H9 (cell line): ENCODE results near the gene GALNT5. TPM values are rescaled to one million over a fixed set of nuclear protein-coding genes. Genes with fewer than 3 reads are reported as not detected.

Source experiments
- DNase-seq: peaks from one replicate; pipeline ENCODE4 v3.0.0-alpha.2; 2017
- H2AFZ ChIP-seq: one replicate; pipeline ENCODE4 v1.6.1; 2013; ENCODE audit warnings: mild to moderate bottlenecking, low read length, control low read depth, moderate library complexity
- H2AK5ac ChIP-seq: 2 replicates; pipeline ENCODE4 v1.6.1; 2013; ENCODE audit warnings: low read length, control low read depth, mixed read lengths; ENCODE audit not compliant: insufficient read length
- H2BK120ac ChIP-seq: one replicate; pipeline ENCODE4 v1.6.1; 2013; ENCODE audit warnings: low read depth, mild to moderate bottlenecking, low read length, control low read depth, inconsistent platforms; ENCODE audit not compliant: poor library complexity, severe bottlenecking
- H2BK12ac ChIP-seq: 2 replicates; pipeline ENCODE4 v1.6.1; 2013; ENCODE audit warnings: low read length, control low read depth, mixed read lengths, low read depth; ENCODE audit not compliant: insufficient read length
- H2BK15ac ChIP-seq: 2 replicates; pipeline ENCODE4 v1.6.1; 2013; ENCODE audit warnings: low read depth, low read length, control low read depth
- H2BK20ac ChIP-seq: one replicate; pipeline ENCODE4 v1.6.1; 2013; ENCODE audit warnings: low read depth, mild to moderate bottlenecking, low read length, control low read depth, inconsistent platforms; ENCODE audit not compliant: poor library complexity, severe bottlenecking
- H2BK5ac ChIP-seq: 2 replicates; pipeline ENCODE4 v1.6.1; 2013; ENCODE audit warnings: low read length, control low read depth, mixed read lengths; ENCODE audit not compliant: insufficient read length
- H3K14ac ChIP-seq: 2 replicates; pipeline ENCODE4 v1.6.1; 2013; ENCODE audit warnings: low read length, control low read depth; ENCODE audit not compliant: insufficient read depth
- H3K18ac ChIP-seq: 2 replicates; pipeline ENCODE4 v1.6.1; 2013; ENCODE audit warnings: low read depth, mild to moderate bottlenecking, mixed read lengths, low read length, control low read depth; ENCODE audit not compliant: insufficient read length
- H3K23ac ChIP-seq: 2 replicates; pipeline ENCODE4 v1.6.1; 2013; ENCODE audit warnings: low read length, control low read depth, mixed read lengths, low read depth; ENCODE audit not compliant: insufficient read length
- H3K23me2 ChIP-seq: 2 replicates; pipeline ENCODE4 v1.6.1; 2013; ENCODE audit warnings: low read depth, mild to moderate bottlenecking, mixed read lengths, low read length, control low read depth; ENCODE audit not compliant: insufficient read length, poor library complexity, severe bottlenecking
- H3K27ac ChIP-seq: 2 replicates; pipeline ENCODE4 v1.5.1; 2013; ENCODE audit warnings: low read length, control low read depth, mixed read lengths, low read depth; ENCODE audit not compliant: insufficient read length
- H3K27me3 ChIP-seq: 2 replicates; pipeline ENCODE4 v1.6.1; 2013; ENCODE audit warnings: low read length, control low read depth, inconsistent platforms; ENCODE audit not compliant: insufficient read depth
- H3K4ac ChIP-seq: 2 replicates; pipeline ENCODE4 v1.6.1; 2013; ENCODE audit warnings: low read depth, mild to moderate bottlenecking, control low read depth, inconsistent platforms, low read length, moderate library complexity
- H3K4me1 ChIP-seq: 2 replicates; pipeline ENCODE4 v1.6.1; 2013; ENCODE audit warnings: low read length, control low read depth, inconsistent platforms; ENCODE audit not compliant: insufficient read depth
- H3K4me2 ChIP-seq: 2 replicates; pipeline ENCODE4 v1.6.1; 2013; ENCODE audit warnings: low read length, control low read depth, mixed read lengths; ENCODE audit not compliant: insufficient read length, insufficient read depth
- H3K56ac ChIP-seq: 2 replicates; pipeline ENCODE4 v1.6.1; 2013; ENCODE audit warnings: low read depth, mild to moderate bottlenecking, mixed read lengths, low read length, control low read depth; ENCODE audit not compliant: insufficient read length
- H3K79me1 ChIP-seq: 2 replicates; pipeline ENCODE4 v1.6.1; 2013; ENCODE audit warnings: low read depth, mild to moderate bottlenecking, moderate library complexity, low read length, control low read depth, inconsistent platforms; ENCODE audit not compliant: insufficient read depth, poor library complexity, severe bottlenecking
- H3K79me2 ChIP-seq: 2 replicates; pipeline ENCODE4 v1.6.1; 2013; ENCODE audit warnings: low read length, control low read depth, inconsistent platforms; ENCODE audit not compliant: insufficient read depth
- H3K9ac ChIP-seq: 2 replicates; pipeline ENCODE4 v1.6.1; 2013; ENCODE audit warnings: low read length, control low read depth, mixed read lengths; ENCODE audit not compliant: insufficient read length; ENCODE audit errors: extremely low read depth
- H3K9me3 ChIP-seq: one replicate; pipeline ENCODE4 v1.6.1; 2013; ENCODE audit warnings: low read depth, low read length, inconsistent platforms; ENCODE audit not compliant: control insufficient read depth
- H3T11ph ChIP-seq: one replicate; pipeline ENCODE4 v1.6.1; 2013; ENCODE audit warnings: mild to moderate bottlenecking, low read length, control low read depth, inconsistent platforms
- H4K20me1 ChIP-seq: one replicate; pipeline ENCODE4 v1.6.1; 2013; ENCODE audit not compliant: control insufficient read depth, insufficient read length, insufficient read depth
- H4K5ac ChIP-seq: 2 replicates; pipeline ENCODE4 v1.6.1; 2013; ENCODE audit warnings: low read depth, mild to moderate bottlenecking, mixed read lengths, low read length, control low read depth; ENCODE audit not compliant: insufficient read length
- H4K8ac ChIP-seq: replicated peaks from 2 replicates; pipeline ENCODE4 v1.6.1; 2013; ENCODE audit warnings: low read length, control low read depth, mixed read lengths, low read depth; ENCODE audit not compliant: insufficient read length
- H4K91ac ChIP-seq: 2 replicates; pipeline ENCODE4 v1.6.1; 2013; ENCODE audit warnings: low read depth, mild to moderate bottlenecking, moderate library complexity, mixed read lengths, low read length, control low read depth; ENCODE audit not compliant: insufficient read length
- H3K27ac Mint-ChIP-seq, 3 experiments: 2 replicates in 2 of 3; 3 replicates in 1 of 3; pipeline ENCODE4 v1.8.0; 2020 to 2021; ENCODE audit warnings: mixed read lengths in 3 of 3, mild to moderate bottlenecking in 1 of 3, moderate library complexity in 1 of 3
- H3K27me3 Mint-ChIP-seq: 2 replicates; pipeline ENCODE4 v1.8.0; 2021; ENCODE audit warnings: low read depth, mild to moderate bottlenecking, moderate library complexity, mixed read lengths
- H3K36me3 Mint-ChIP-seq, 3 experiments: 2 replicates in 2 of 3; 3 replicates in 1 of 3; pipeline ENCODE4 v1.8.0; 2020 to 2021; ENCODE audit warnings: low read depth in 3 of 3, mixed read lengths in 3 of 3; ENCODE audit not compliant: insufficient read depth in 1 of 3
- H3K4me1 Mint-ChIP-seq, 2 experiments: 2 replicates each; pipeline ENCODE4 v1.8.0; 2020; ENCODE audit warnings: mixed read lengths in 2 of 2
- H3K4me3 Mint-ChIP-seq, 2 experiments: 2 replicates in 1 of 2; 3 replicates in 1 of 2; pipeline ENCODE4 v1.8.0; 2020 to 2021; ENCODE audit warnings: mild to moderate bottlenecking in 2 of 2, mixed read lengths in 2 of 2, moderate library complexity in 1 of 2
- H3K9me3 Mint-ChIP-seq, 2 experiments: 2 replicates in 1 of 2; 3 replicates in 1 of 2; pipeline ENCODE4 v1.8.0; 2020; ENCODE audit warnings: mild to moderate bottlenecking in 2 of 2, mixed read lengths in 2 of 2, moderate library complexity in 1 of 2
- CTCF ChIP-seq: fragments of 200-600 bp; sonication (generic); conservative IDR thresholded peaks from 3 replicates; pipeline ENCODE4 v1.8.0; 2021; ENCODE audit warnings: antibody characterized with exemption, mild to moderate bottlenecking
- total RNA-seq: library from RNA; stranded (reverse); gene quantifications from 2 replicates; pipeline ENCODE4 v1.2.1, GENCODE V29; 2021

GALNT5 gene
- total RNA-seq, 1 experiment from 2014 or later: 0.17 TPM

- no peak overlapping the region for H4K8ac ChIP-seq
- no peak overlapping the region for H2BK20ac ChIP-seq
- no peak overlapping the region for H2BK120ac ChIP-seq
- DNase-seq: no peak
- no peaks in the 10 kb centered on the region for H3K79me1 ChIP-seq
- Mint-ChIP-seq H3K9me3 (peaks cover 20 to 22% of the 10 kb centered on the region in 2 experiments), H3K36me3 (peaks cover 7 to 22% (median 12%) of the 10 kb centered on the region in 3 experiments), H3K4me3 (no peak overlapping the region), H3K4me1 (no peaks in the 10 kb centered on the region), H3K27me3 (no peaks in the 10 kb centered on the region; the same call in none of the 2 replicates), H3K27ac (no peak overlapping the region)
- no peak overlapping the region for H3K9ac ChIP-seq
- H3K4ac ChIP-seq: no peak overlapping the region
- no peak overlapping the region for H4K5ac ChIP-seq
- no peak overlapping the region for H4K91ac ChIP-seq
- H2BK5ac ChIP-seq: no peak overlapping the region
- no peak overlapping the region for H3K27ac ChIP-seq
- no peak for TF ChIP-seq CTCF
- H3K4me1 ChIP-seq: no peaks in the 10 kb centered on the region
- no peak overlapping the region for H3K14ac ChIP-seq
- H2BK12ac ChIP-seq: no peak overlapping the region
- no peak overlapping the region for H2AFZ ChIP-seq
- H3K79me2 ChIP-seq: no peaks in the 10 kb centered on the region
- no peak overlapping the region for H3T11ph ChIP-seq
- H3K23ac ChIP-seq: no peak overlapping the region
- H3K18ac ChIP-seq: no peak overlapping the region
- H3K4me2 ChIP-seq: no peak overlapping the region
- no peak overlapping the region for H3K56ac ChIP-seq
- H4K20me1 ChIP-seq: no peaks in the 10 kb centered on the region
- no peaks in the 10 kb centered on the region for H3K9me3 ChIP-seq
- H3K23me2 ChIP-seq: no peaks in the 10 kb centered on the region
- H3K27me3 ChIP-seq: no peaks in the 10 kb centered on the region
- no peak overlapping the region for H2AK5ac ChIP-seq
- H2BK15ac ChIP-seq: no peak overlapping the region
These were observed 104.0 kb downstream of the GALNT5 start for GRCh38 chr2:157361526-157361925.
